HepG2 (cell line): ENCODE results near the gene DSCAML1. TPM values are rescaled to one million over a fixed set of nuclear protein-coding genes. Genes with fewer than 3 reads are reported as not detected.

Experiments used
- ATAC-seq: fragments of 200-7000 bp; cut with Tn5 transposase; 3 replicates; pipeline ENCODE4 v1.9.1; 2020; ENCODE audit warnings: mild to moderate bottlenecking, moderate library complexity
- BruUV-seq: library from RNA; stranded (reverse); fragments of 400-500 nt; replicated peaks from 2 replicates; lab custom pipeline; 2021; lab: Mats Ljungman, UMichigan
- CTCF ChIA-PET: fragments of 300-600 bp; formaldehyde crosslinking; extraction: SDS; loops from one replicate; lab custom pipeline; 2021; ENCODE audit warnings: low total read pairs, inconsistent platforms, low intra/inter-chr PET ratio; lab: Yijun Ruan, JAX
- POLR2A ChIA-PET: fragments of 350-600 bp; sonication (Branson Sonifier 250); formaldehyde crosslinking; loops from one replicate; lab custom pipeline; 2020; ENCODE audit warnings: antibody characterized with exemption, inconsistent platforms; lab: Yijun Ruan, JAX
- DNase-seq: peaks from one replicate; pipeline ENCODE4 v3.0.0-alpha.2; 2015; ENCODE audit warnings: low spot score
- FAIRE-seq: peaks from 3 replicates; lab custom pipeline; 2011; peaks lifted over from hg19 to GRCh38; lab: Jason Lieb, UNC
- H2AFZ ChIP-seq: one replicate; pipeline ENCODE4 v1.6.1; 2011; ENCODE audit warnings: low read length, inconsistent platforms
- H3K27ac ChIP-seq: fragments of 300-600 bp; 3 replicates; pipeline ENCODE4 v1.8.0; 2011; ENCODE audit warnings: mixed run types, mild to moderate bottlenecking, mixed read lengths, low read length, inconsistent platforms; ENCODE audit not compliant: insufficient read depth; ENCODE audit errors: extremely low read length
- H3K27me3 ChIP-seq, 2 experiments: fragments of 200-600 bp in 1 of 2; 2 replicates in 1 of 2; 3 replicates in 1 of 2; pipeline versions ENCODE4 v1.6.0 to v1.8.0; 2011; ENCODE audit warnings: low read length in 2 of 2, mild to moderate bottlenecking in 2 of 2, moderate library complexity in 2 of 2, inconsistent platforms in 1 of 2; ENCODE audit not compliant: insufficient read depth in 2 of 2, control insufficient read depth in 1 of 2
- H3K36me3 ChIP-seq, 2 experiments: fragments of 200-600 bp in 1 of 2; replicated peaks in 1 of 2; 2 replicates in 1 of 2; 3 replicates in 1 of 2; pipeline versions ENCODE4 v1.5.1 to v1.8.0; 2011; ENCODE audit warnings: low read length in 2 of 2, inconsistent platforms in 1 of 2; ENCODE audit not compliant: insufficient read depth in 2 of 2, control insufficient read depth in 1 of 2
- H3K4me1 ChIP-seq: 2 replicates; pipeline ENCODE4 v1.5.1; 2012; ENCODE audit warnings: low read length, inconsistent platforms; ENCODE audit not compliant: insufficient read depth
- H3K4me2 ChIP-seq: 2 replicates; pipeline ENCODE4 v1.6.0; 2011; ENCODE audit warnings: low read depth, low read length, inconsistent platforms
- H3K4me3 ChIP-seq, 3 experiments: fragments of 200-600 bp in 1 of 3; sonication (generic), shearing (Covaris generic) in 1 of 3; replicated peaks in 1 of 3; 2 replicates each; pipeline ENCODE4 v1.5.1; 2011 to 2016; ENCODE audit warnings: low read length in 3 of 3, inconsistent platforms in 2 of 3, low read depth in 2 of 3, mild to moderate bottlenecking in 2 of 3, control low read depth in 1 of 3, mixed read lengths in 1 of 3; ENCODE audit not compliant: insufficient read depth in 1 of 3
- H3K79me2 ChIP-seq: one replicate; pipeline ENCODE4 v1.6.1; 2011; ENCODE audit warnings: low read length, inconsistent platforms; ENCODE audit not compliant: insufficient read depth
- H3K9ac ChIP-seq: 2 replicates; pipeline ENCODE4 v1.6.0; 2011; ENCODE audit warnings: mild to moderate bottlenecking, low read depth, low read length, inconsistent platforms; ENCODE audit not compliant: insufficient read depth
- H3K9me3 ChIP-seq: 2 replicates; pipeline ENCODE4 v1.5.1; 2012; ENCODE audit warnings: mild to moderate bottlenecking, low read length
- H4K20me1 ChIP-seq: 2 replicates; pipeline ENCODE4 v1.6.0; 2011; ENCODE audit warnings: inconsistent platforms, mild to moderate bottlenecking, low read length, moderate library complexity; ENCODE audit not compliant: insufficient read depth
- ATF7-NPFF ChIP-seq: sonication (generic); formaldehyde crosslinking; IDR thresholded peaks from 2 replicates; pipeline ENCODE4 v1.8.1; 2023; ENCODE audit warnings: mild to moderate bottlenecking, low read depth, missing genetic modification reagents, moderate library complexity
- DPF2 ChIP-seq: sonication (generic); formaldehyde crosslinking; IDR thresholded peaks from 2 replicates; pipeline ENCODE4 v1.4.0; 2020; ENCODE audit warnings: mild to moderate bottlenecking, low read depth, missing genetic modification reagents, borderline replicate concordance
- HNRNPUL1 ChIP-seq: fragments of 200-400 bp; formaldehyde crosslinking; IDR thresholded peaks from 2 replicates; pipeline ENCODE4 v1.6.1; 2017; ENCODE audit warnings: low read depth, mild to moderate bottlenecking, low read length, moderate library complexity
- NFATC3 ChIP-seq: sonication (generic); formaldehyde crosslinking; IDR thresholded peaks from 2 replicates; pipeline ENCODE4 v1.5.1; 2020; ENCODE audit warnings: mild to moderate bottlenecking, missing genetic modification reagents
- RBFOX2 ChIP-seq: fragments of 200-400 bp; formaldehyde crosslinking; IDR thresholded peaks from 2 replicates; pipeline ENCODE4 v1.6.1; 2017; ENCODE audit warnings: low read depth, mild to moderate bottlenecking, low read length
- SSRP1 ChIP-seq: IDR thresholded peaks from 2 replicates; pipeline ENCODE4 v1.6.1; 2016; ENCODE audit warnings: control low read depth
- WGBS: methylation state at CpG from one replicate; pipeline ENCODE4 v1.1.6; 2017; ENCODE audit warnings: low lambda C conversion rate; 5-methylcytosine and 5-hydroxymethylcytosine counted together
- in situ Hi-C: cut with HindIII; loops from 2 replicates; pipeline ENCODE4 v1.10.0; 2017; ENCODE audit warnings: low pct_unique_long_range_greater_than_20kb; ENCODE audit not compliant: extremely low pct_ligation_motif_present
- intact Hi-C: fragments of 100-400 bp; cut with micrococcal nuclease; formaldehyde crosslinking; loops from one replicate; pipeline ENCODE4 v1.10.0; 2022; ENCODE audit not compliant: unreplicated experiment
- polyA plus RNA-seq, 8 experiments: library from polyadenylated mRNA; depleted of rRNA in 3 of 8; stranded (reverse) in 7 of 8; unstranded in 1 of 8; fragments of >200 nt; fragmentation: Illumina TruSeq in 4 of 8; extraction: Trizol in 4 of 8; gene quantifications; 2 replicates each; pipeline versions ENCODE4 v1.2.1 to v1.2.3, GENCODE V29; 2011 to 2016; ENCODE audit warnings: low read depth in 4 of 8, missing spikeins in 1 of 8, mixed read lengths in 1 of 8; ENCODE audit not compliant: insufficient read depth in 1 of 8
- total RNA-seq, 5 experiments: library from RNA; depleted of rRNA; stranded (reverse); fragments of >200 nt; fragmentation: Illumina TruSeq; extraction: Trizol; gene quantifications; 2 replicates each; pipeline ENCODE4 v1.2.3, GENCODE V29; 2016; ENCODE audit warnings: low read depth in 1 of 5
- TF ChIP-seq, protein P1 (sequence below): sonication (generic); formaldehyde crosslinking; IDR thresholded peaks from 2 replicates; pipeline ENCODE4 v1.4.0; 2020; ENCODE audit warnings: missing genetic modification reagents, borderline replicate concordance
- TF ChIP-seq, protein P2 (sequence below), 2 experiments: IDR thresholded peaks; 2 replicates each; pipeline ENCODE4 v1.6.1; 2011 to 2012; ENCODE audit warnings: low read length in 2 of 2, borderline replicate concordance in 1 of 2, low read depth in 1 of 2, mild to moderate bottlenecking in 1 of 2, moderate library complexity in 1 of 2

The DSCAML1 gene
- total and polyA plus RNA-seq, 2 of the 13 experiments (the other 11 are each of a cell fraction or from before 2014, with no cell fraction given) = 0.29 to 0.40 TPM

DNA sequence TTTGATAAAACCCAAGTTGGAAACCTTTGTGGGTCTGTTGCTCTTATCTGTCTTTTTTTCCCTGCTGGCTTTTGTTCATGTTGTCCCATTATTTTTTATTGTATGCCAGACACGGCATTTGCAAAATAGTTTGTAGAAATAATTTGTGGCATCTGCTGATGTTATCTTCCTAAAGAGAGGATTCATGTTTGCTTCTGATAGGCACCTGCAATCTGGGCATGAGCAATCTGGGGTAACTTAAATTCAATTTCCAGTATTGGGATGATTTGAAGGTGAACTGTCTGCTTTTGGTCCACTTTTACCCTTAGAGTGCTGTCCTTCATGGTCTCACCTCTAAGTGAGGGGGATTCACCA, 342.5 kb downstream of the DSCAML1 start:
- Histone ChIP-seq H3K9me3 (no peaks in the 10 kb centered on the region), H3K4me1 (no peaks in the 10 kb centered on the region), H3K27ac (no peak overlapping the region), H3K9ac (no peak overlapping the region), H3K27me3 (peaks cover 5 to 14% of the 10 kb centered on the region in 2 experiments; a peak in 4 of 5 replicates), H2AFZ (no peak overlapping the region), H3K4me2 (no peak overlapping the region), H3K4me3 (no peak overlapping the region), H3K36me3 (no peaks in the 10 kb centered on the region), H4K20me1 (no peaks in the 10 kb centered on the region), H3K79me2 (no peaks in the 10 kb centered on the region)
- ChIA-PET POLR2A (no interaction called here), CTCF (no interaction called here)
- no peak for FAIRE-seq
- in situ Hi-C loops = no loop called here
- TF ChIP-seq, protein P1, sequence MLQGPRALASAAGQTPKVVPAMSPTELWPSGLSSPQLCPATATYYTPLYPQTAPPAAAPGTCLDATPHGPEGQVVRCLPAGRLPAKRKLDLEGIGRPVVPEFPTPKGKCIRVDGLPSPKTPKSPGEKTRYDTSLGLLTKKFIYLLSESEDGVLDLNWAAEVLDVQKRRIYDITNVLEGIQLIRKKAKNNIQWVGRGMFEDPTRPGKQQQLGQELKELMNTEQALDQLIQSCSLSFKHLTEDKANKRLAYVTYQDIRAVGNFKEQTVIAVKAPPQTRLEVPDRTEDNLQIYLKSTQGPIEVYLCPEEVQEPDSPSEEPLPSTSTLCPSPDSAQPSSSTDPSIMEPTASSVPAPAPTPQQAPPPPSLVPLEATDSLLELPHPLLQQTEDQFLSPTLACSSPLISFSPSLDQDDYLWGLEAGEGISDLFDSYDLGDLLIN = no peak
- TF ChIP-seq DPF2 (no peak), HNRNPUL1 (no peak), SSRP1 (CRISPR knock-in tag) (no peak), NFATC3 (CRISPR knock-in tag) (no peak), RBFOX2 (no peak), ATF7-NPFF (CRISPR knock-in tag) (no peak)
- TF ChIP-seq, protein P2, sequence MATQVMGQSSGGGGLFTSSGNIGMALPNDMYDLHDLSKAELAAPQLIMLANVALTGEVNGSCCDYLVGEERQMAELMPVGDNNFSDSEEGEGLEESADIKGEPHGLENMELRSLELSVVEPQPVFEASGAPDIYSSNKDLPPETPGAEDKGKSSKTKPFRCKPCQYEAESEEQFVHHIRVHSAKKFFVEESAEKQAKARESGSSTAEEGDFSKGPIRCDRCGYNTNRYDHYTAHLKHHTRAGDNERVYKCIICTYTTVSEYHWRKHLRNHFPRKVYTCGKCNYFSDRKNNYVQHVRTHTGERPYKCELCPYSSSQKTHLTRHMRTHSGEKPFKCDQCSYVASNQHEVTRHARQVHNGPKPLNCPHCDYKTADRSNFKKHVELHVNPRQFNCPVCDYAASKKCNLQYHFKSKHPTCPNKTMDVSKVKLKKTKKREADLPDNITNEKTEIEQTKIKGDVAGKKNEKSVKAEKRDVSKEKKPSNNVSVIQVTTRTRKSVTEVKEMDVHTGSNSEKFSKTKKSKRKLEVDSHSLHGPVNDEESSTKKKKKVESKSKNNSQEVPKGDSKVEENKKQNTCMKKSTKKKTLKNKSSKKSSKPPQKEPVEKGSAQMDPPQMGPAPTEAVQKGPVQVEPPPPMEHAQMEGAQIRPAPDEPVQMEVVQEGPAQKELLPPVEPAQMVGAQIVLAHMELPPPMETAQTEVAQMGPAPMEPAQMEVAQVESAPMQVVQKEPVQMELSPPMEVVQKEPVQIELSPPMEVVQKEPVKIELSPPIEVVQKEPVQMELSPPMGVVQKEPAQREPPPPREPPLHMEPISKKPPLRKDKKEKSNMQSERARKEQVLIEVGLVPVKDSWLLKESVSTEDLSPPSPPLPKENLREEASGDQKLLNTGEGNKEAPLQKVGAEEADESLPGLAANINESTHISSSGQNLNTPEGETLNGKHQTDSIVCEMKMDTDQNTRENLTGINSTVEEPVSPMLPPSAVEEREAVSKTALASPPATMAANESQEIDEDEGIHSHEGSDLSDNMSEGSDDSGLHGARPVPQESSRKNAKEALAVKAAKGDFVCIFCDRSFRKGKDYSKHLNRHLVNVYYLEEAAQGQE (IDR thresholded peaks at IDR 0.05; ENCODE audit: borderline replicate concordance in 1 of 2, low read depth in 1 of 2, low read length in 2 of 2) = no peak
- BruUV-seq = no TSS peak
- no peak for DNase-seq
- intact Hi-C loops = no loop called here
- WGBS = 12% methylated on average over 1 of the region's 1 CpG
- ATAC-seq = no peak
